Skeletal muscle tissue (tissue), 4 donors: ENCODE measurements around the gene PDE8B. TPM values are rescaled to one million over a fixed set of nuclear protein-coding genes. Genes with fewer than 3 reads are reported as not detected.

Experiments
- H3K27ac ChIP-seq: one replicate; pipeline ENCODE4 v1.7.0; 2013; ENCODE audit warnings: mild to moderate bottlenecking, low read depth, low read length, inconsistent platforms
- H3K27me3 ChIP-seq, 3 donors: one replicate each; pipeline ENCODE4 v1.7.0; 2013; ENCODE audit warnings: low read length in 3 of 3; ENCODE audit not compliant: control insufficient read depth in 3 of 3, insufficient read depth in 3 of 3
- H3K36me3 ChIP-seq, 3 donors: one replicate each; pipeline ENCODE4 v1.7.0; 2013; ENCODE audit warnings: low read length in 3 of 3; ENCODE audit not compliant: control insufficient read depth in 3 of 3, insufficient read depth in 3 of 3
- H3K4me1 ChIP-seq, 3 donors: one replicate each; pipeline ENCODE4 v1.7.0; 2013; ENCODE audit warnings: low read length in 3 of 3, mild to moderate bottlenecking in 3 of 3; ENCODE audit not compliant: control insufficient read depth in 3 of 3, insufficient read depth in 3 of 3
- H3K4me3 ChIP-seq, 3 donors: one replicate each; pipeline ENCODE4 v1.7.0; 2013; ENCODE audit warnings: low read length in 3 of 3
- H3K9ac ChIP-seq, 3 donors: one replicate each; pipeline ENCODE4 v1.7.0; 2013; ENCODE audit warnings: low read length in 3 of 3, mild to moderate bottlenecking in 3 of 3, moderate library complexity in 2 of 3, low read depth in 1 of 3
- H3K9me3 ChIP-seq, 3 donors: one replicate each; pipeline ENCODE4 v1.7.0; 2013; ENCODE audit warnings: low read length in 3 of 3; ENCODE audit not compliant: control insufficient read depth in 3 of 3
- total RNA-seq: library from RNA; depleted of rRNA; stranded (reverse); fragments of >200 nt; gene quantifications from one replicate; pipeline ENCODE4 v1.2.3, GENCODE V29; 2014
- donor health status: Osteomylitis.

Gene PDE8B
- total RNA-seq, 1 donor from 2014 or later: 1.0 TPM

GRCh38 chr5:77426670-77427069 is 216.2 kb downstream of the PDE8B start:
- no peaks in the 10 kb centered on the region for H3K9me3 ChIP-seq
- peaks cover 0 to 3% (median 0%) of the 10 kb centered on the region in 3 donors for H3K4me1 ChIP-seq
- no peak overlapping the region for H3K4me3 ChIP-seq
- H3K27ac ChIP-seq: no peak overlapping the region
- H3K9ac ChIP-seq: no peak overlapping the region
- H3K27me3 ChIP-seq: no peaks in the 10 kb centered on the region
- H3K36me3 ChIP-seq: peaks cover 0 to 16% (median 3%) of the 10 kb centered on the region in 3 donors

DNA sequence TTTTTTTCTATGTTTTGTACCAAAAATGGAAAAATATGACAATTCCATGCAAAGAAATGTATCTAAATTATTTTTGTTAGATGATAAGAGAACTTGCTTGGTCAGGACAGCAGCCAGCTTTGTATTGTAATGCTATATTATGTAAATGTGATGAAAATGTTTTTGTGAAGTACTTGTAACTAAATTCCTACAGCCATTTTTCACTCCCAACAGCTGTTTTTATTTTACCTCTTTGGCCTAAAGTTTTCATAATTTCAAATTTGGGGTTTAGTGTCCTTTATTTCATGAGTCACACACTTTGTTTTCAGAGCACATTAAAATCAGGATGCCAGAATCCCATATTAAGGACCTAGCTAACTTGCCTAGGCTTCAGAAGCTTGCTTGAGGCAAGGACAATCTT is 217.5 kb downstream of the PDE8B start:
- no peak overlapping the region for H3K9ac ChIP-seq
- no peak overlapping the region for H3K27ac ChIP-seq
- no peaks in the 10 kb centered on the region for H3K27me3 ChIP-seq
- peaks cover 0 to 3% (median 0%) of the 10 kb centered on the region in 3 donors for H3K4me1 ChIP-seq
- H3K36me3 ChIP-seq: peaks cover 0 to 28% (median 12%) of the 10 kb centered on the region in 3 donors
- H3K4me3 ChIP-seq: no peak overlapping the region
- no peaks in the 10 kb centered on the region for H3K9me3 ChIP-seq

DNA sequence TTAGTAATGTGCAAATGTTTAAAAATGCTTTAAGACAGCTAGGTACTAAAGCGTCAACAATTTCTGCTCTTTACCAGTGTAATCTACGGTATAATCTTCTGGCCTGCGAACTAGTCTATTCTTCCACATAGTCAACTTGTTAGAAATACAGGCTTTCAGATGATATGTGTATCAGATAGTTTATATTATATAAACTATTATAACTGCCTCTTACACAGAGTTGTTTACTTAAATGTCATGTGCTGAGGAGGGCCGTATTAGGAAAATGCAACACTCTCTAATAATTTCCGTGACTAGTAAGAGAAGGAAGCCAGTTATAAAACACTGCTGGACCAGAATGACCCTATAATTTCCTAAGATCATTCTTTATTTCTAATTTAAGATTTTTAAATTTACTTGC is 218.0 kb downstream of the PDE8B start:
- Histone ChIP-seq H3K27ac (no peak overlapping the region), H3K4me1 (peaks cover 0 to 3% (median 0%) of the 10 kb centered on the region in 3 donors), H3K9ac (no peak overlapping the region), H3K4me3 (no peak overlapping the region), H3K36me3 (peaks cover 0 to 32% (median 12%) of the 10 kb centered on the region in 3 donors), H3K27me3 (no peaks in the 10 kb centered on the region), H3K9me3 (no peaks in the 10 kb centered on the region)

DNA sequence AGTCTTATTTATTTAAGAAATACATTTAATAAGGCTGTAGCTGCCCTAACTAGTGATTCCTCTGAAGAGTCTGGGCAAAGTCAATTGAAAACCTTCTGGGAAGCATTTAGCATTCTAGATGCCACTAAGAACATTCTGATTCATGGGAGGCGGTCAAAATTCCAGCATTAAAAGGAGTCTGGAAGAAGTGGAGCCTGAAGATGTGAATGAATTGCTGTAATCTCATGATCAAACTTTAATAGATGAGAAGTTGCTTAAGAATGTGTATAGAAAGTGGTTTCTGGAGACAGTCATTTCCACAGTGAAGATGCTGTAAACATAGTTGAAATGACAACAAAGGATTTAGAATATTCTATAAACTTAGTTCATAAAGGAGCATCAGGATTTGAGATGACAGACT is 220.2 kb downstream of the PDE8B start:
- Histone ChIP-seq H3K9me3 (no peaks in the 10 kb centered on the region), H3K4me1 (peaks cover 0 to 3% (median 0%) of the 10 kb centered on the region in 3 donors), H3K4me3 (no peak overlapping the region), H3K9ac (no peak overlapping the region), H3K27ac (no peak overlapping the region), H3K27me3 (no peaks in the 10 kb centered on the region), H3K36me3 (peaks cover 1 to 45% (median 21%) of the 10 kb centered on the region in 3 donors)

GRCh38 chr5:77431286-77431685 is 220.8 kb downstream of the PDE8B start:
- H3K27ac ChIP-seq: no peak overlapping the region
- peaks cover 3 to 49% (median 26%) of the 10 kb centered on the region in 3 donors for H3K36me3 ChIP-seq
- H3K9me3 ChIP-seq: no peaks in the 10 kb centered on the region
- peaks cover 0 to 3% (median 0%) of the 10 kb centered on the region in 3 donors for H3K4me1 ChIP-seq
- H3K4me3 ChIP-seq: no peak overlapping the region
- H3K9ac ChIP-seq: no peak overlapping the region
- no peaks in the 10 kb centered on the region for H3K27me3 ChIP-seq

DNA sequence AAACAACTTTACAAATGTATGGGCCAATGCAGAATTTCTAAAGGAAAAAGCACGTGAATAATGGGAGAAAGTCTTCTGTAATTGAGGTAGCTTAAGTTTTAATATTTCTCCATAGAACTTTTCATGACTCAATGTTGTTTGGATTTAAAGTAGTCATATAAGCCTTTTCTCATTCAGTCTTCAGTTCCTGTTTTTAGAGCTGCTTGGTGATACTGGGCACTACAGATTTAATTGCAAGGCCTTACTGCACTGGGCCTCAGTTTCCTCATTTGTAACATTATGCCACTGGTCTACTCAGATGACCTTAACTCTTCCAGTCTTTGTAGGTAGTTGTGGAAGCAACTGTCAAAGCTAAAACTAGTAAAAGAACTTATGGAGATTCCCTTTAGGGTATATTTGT is 221.2 kb downstream of the PDE8B start:
- no peak overlapping the region for H3K27ac ChIP-seq
- H3K4me1 ChIP-seq: peaks cover 0 to 3% (median 0%) of the 10 kb centered on the region in 3 donors
- peaks cover 3 to 47% (median 30%) of the 10 kb centered on the region in 3 donors for H3K36me3 ChIP-seq
- H3K4me3 ChIP-seq: no peak overlapping the region
- H3K27me3 ChIP-seq: no peaks in the 10 kb centered on the region
- no peak overlapping the region for H3K9ac ChIP-seq
- H3K9me3 ChIP-seq: no peaks in the 10 kb centered on the region

GRCh38 chr5:77437194-77437593 is 226.7 kb downstream of the PDE8B start:
- Histone ChIP-seq H3K27me3 (no peaks in the 10 kb centered on the region), H3K9me3 (no peaks in the 10 kb centered on the region), H3K36me3 (peaks cover 9 to 39% (median 35%) of the 10 kb centered on the region in 3 donors), H3K4me1 (no peaks in the 10 kb centered on the region), H3K4me3 (no peak overlapping the region), H3K9ac (no peak overlapping the region), H3K27ac (no peak overlapping the region)

GRCh38 chr5:77438071-77438470 is 227.6 kb downstream of the PDE8B start:
- Histone ChIP-seq H3K36me3 (peaks cover 9 to 35% (median 27%) of the 10 kb centered on the region in 3 donors), H3K4me1 (no peaks in the 10 kb centered on the region), H3K4me3 (no peak overlapping the region), H3K9ac (no peak overlapping the region), H3K27ac (no peak overlapping the region), H3K9me3 (no peaks in the 10 kb centered on the region), H3K27me3 (no peaks in the 10 kb centered on the region)

- Histone ChIP-seq H3K36me3 (peaks cover 2 to 22% (median 14%) of the 10 kb centered on the region in 3 donors), H3K27me3 (no peaks in the 10 kb centered on the region), H3K4me1 (no peaks in the 10 kb centered on the region), H3K9ac (no peak overlapping the region), H3K27ac (no peak overlapping the region), H3K9me3 (no peaks in the 10 kb centered on the region), H3K4me3 (no peak overlapping the region)
These were observed 233.2 kb downstream of the PDE8B start for GRCh38 chr5:77443670-77444069.

GRCh38 chr5:77444356-77444755 is 233.9 kb downstream of the PDE8B start:
- H3K9ac ChIP-seq: no peak overlapping the region
- H3K9me3 ChIP-seq: no peaks in the 10 kb centered on the region

More at GRCh38 chr5:77444356-77444755, 233.9 kb downstream of the PDE8B start:
- Histone ChIP-seq H3K4me3 (no peak overlapping the region), H3K36me3 (peaks cover 0 to 26% (median 14%) of the 10 kb centered on the region in 3 donors), H3K27ac (no peak overlapping the region), H3K27me3 (no peaks in the 10 kb centered on the region), H3K4me1 (no peaks in the 10 kb centered on the region)
